ENCODE results near the gene AHCYL2. TPM values are rescaled to one million over a fixed set of nuclear protein-coding genes. Genes with fewer than 3 reads are reported as not detected.

AHCYL2 gene
- total RNA-seq, 2 experiments from 2014 or later: 5.0 to 8.7 TPM

- no peaks in the 10 kb centered on the region for H3K9me3 ChIP-seq (ENCODE audit: low read length)
- no peak overlapping the region for H2AFZ ChIP-seq (ENCODE audit: low read length)
- H3K27ac ChIP-seq (ENCODE audit: low read depth, low read length, poor library complexity, severe bottlenecking): no peak overlapping the region
- no peaks in the 10 kb centered on the region for H3K79me2 ChIP-seq (ENCODE audit: insufficient read depth, low read depth, low read length)
- ChIA-PET POLR2A (interaction anchor here (0.6 kb wide), 1 partner anchor 172 kb away, joined by 4 read pairs; no protein-coding TSS in a partner anchor), CTCF (ENCODE audit: unreplicated experiment) (no interaction called here)
- H3K4me3 ChIP-seq (ENCODE audit: low read depth, low read length, poor library complexity, severe bottlenecking): no peak overlapping the region
- H3K36me3 ChIP-seq (ENCODE audit: insufficient read depth, low read length): no peaks in the 10 kb centered on the region
- H3K4me1 ChIP-seq (ENCODE audit: insufficient read depth, low read length, poor library complexity, severe bottlenecking): no peaks in the 10 kb centered on the region
- H3K9me2 ChIP-seq (ENCODE audit: insufficient read depth, low read length): no peaks in the 10 kb centered on the region
- H4K20me1 ChIP-seq (ENCODE audit: insufficient read depth, low read length): no peaks in the 10 kb centered on the region
- BruUV-seq (replicated peaks): no TSS peak
- H3K4me2 ChIP-seq (ENCODE audit: low read length): no peak overlapping the region
- no peak for TF ChIP-seq CTCF (conservative IDR thresholded peaks at IDR 0.05; ENCODE audit: low read length)
- TF ChIP-seq EZH2phosphoT487 (IDR thresholded peaks at IDR 0.05; ENCODE audit: borderline replicate concordance, low read depth, low read length): no peak
- intact Hi-C loops (cut with micrococcal nuclease; ENCODE audit: unreplicated experiment): no loop called here
- DNase-seq (ENCODE audit: low spot score): no peak
These were observed 88.5 kb downstream of the AHCYL2 start for GRCh38 chr7:129313282-129313681.

- Histone ChIP-seq H3K27ac (ENCODE audit: low read depth, low read length, poor library complexity, severe bottlenecking) (no peak overlapping the region), H3K9me3 (ENCODE audit: low read length) (no peaks in the 10 kb centered on the region), H3K79me2 (ENCODE audit: insufficient read depth, low read depth, low read length) (no peaks in the 10 kb centered on the region), H3K9me2 (ENCODE audit: insufficient read depth, low read length) (no peaks in the 10 kb centered on the region), H3K4me3 (ENCODE audit: low read depth, low read length, poor library complexity, severe bottlenecking) (no peak overlapping the region), H3K36me3 (ENCODE audit: insufficient read depth, low read length) (no peaks in the 10 kb centered on the region), H3K4me1 (ENCODE audit: insufficient read depth, low read length, poor library complexity, severe bottlenecking) (no peaks in the 10 kb centered on the region), H2AFZ (ENCODE audit: low read length) (no peak overlapping the region), H4K20me1 (ENCODE audit: insufficient read depth, low read length) (no peaks in the 10 kb centered on the region), H3K4me2 (ENCODE audit: low read length) (no peak overlapping the region)
- no peak for DNase-seq (ENCODE audit: low spot score)
- intact Hi-C loops (cut with micrococcal nuclease; ENCODE audit: unreplicated experiment): no loop called here
- no peak for TF ChIP-seq CTCF (conservative IDR thresholded peaks at IDR 0.05; ENCODE audit: low read length)
- TF ChIP-seq EZH2phosphoT487 (IDR thresholded peaks at IDR 0.05; ENCODE audit: borderline replicate concordance, low read depth, low read length): no peak
- POLR2A ChIA-PET: no interaction called here
- no TSS peak for BruUV-seq (replicated peaks)
- CTCF ChIA-PET (ENCODE audit: unreplicated experiment): no interaction called here
These were observed 91.1 kb downstream of the AHCYL2 start for GRCh38 chr7:129315960-129316359.

GRCh38 chr7:129317450-129317849 lies 92.6 kb downstream of the AHCYL2 start:
- no peaks in the 10 kb centered on the region for H3K79me2 ChIP-seq (ENCODE audit: insufficient read depth, low read depth, low read length)
- no peak overlapping the region for H3K4me2 ChIP-seq (ENCODE audit: low read length)
- intact Hi-C loops (cut with micrococcal nuclease; ENCODE audit: unreplicated experiment): no loop called here
- no peaks in the 10 kb centered on the region for H3K9me2 ChIP-seq (ENCODE audit: insufficient read depth, low read length)
- H4K20me1 ChIP-seq (ENCODE audit: insufficient read depth, low read length): no peaks in the 10 kb centered on the region
- BruUV-seq (replicated peaks): no TSS peak
- no peaks in the 10 kb centered on the region for H3K9me3 ChIP-seq (ENCODE audit: low read length)
- TF ChIP-seq EZH2phosphoT487 (IDR thresholded peaks at IDR 0.05; ENCODE audit: borderline replicate concordance, low read depth, low read length) (no peak), CTCF (conservative IDR thresholded peaks at IDR 0.05; ENCODE audit: low read length) (no peak)
- H3K4me1 ChIP-seq (ENCODE audit: insufficient read depth, low read length, poor library complexity, severe bottlenecking): no peaks in the 10 kb centered on the region
- no peaks in the 10 kb centered on the region for H3K36me3 ChIP-seq (ENCODE audit: insufficient read depth, low read length)
- ChIA-PET CTCF (ENCODE audit: unreplicated experiment) (no interaction called here), POLR2A (interaction anchor here (0.8 kb wide), 1 partner anchor 108 kb away, joined by 3 read pairs; no protein-coding TSS in a partner anchor)
- DNase-seq (ENCODE audit: low spot score): no peak
- no peak overlapping the region for H3K27ac ChIP-seq (ENCODE audit: low read depth, low read length, poor library complexity, severe bottlenecking)
- H3K4me3 ChIP-seq (ENCODE audit: low read depth, low read length, poor library complexity, severe bottlenecking): no peak overlapping the region
- H2AFZ ChIP-seq (ENCODE audit: low read length): no peak overlapping the region

All from OCI-LY7 (cell line).